ENCODE measurements around the gene GPC1. TPM values are rescaled to one million over a fixed set of nuclear protein-coding genes. Genes with fewer than 3 reads are reported as not detected.
A peak's percentile ranks its signal among the peaks of the same experiment; 100 is the strongest.

GPC1 gene
- total and polyA plus RNA-seq, 11 donors = 131 to 316 (median 193) TPM

DNA sequence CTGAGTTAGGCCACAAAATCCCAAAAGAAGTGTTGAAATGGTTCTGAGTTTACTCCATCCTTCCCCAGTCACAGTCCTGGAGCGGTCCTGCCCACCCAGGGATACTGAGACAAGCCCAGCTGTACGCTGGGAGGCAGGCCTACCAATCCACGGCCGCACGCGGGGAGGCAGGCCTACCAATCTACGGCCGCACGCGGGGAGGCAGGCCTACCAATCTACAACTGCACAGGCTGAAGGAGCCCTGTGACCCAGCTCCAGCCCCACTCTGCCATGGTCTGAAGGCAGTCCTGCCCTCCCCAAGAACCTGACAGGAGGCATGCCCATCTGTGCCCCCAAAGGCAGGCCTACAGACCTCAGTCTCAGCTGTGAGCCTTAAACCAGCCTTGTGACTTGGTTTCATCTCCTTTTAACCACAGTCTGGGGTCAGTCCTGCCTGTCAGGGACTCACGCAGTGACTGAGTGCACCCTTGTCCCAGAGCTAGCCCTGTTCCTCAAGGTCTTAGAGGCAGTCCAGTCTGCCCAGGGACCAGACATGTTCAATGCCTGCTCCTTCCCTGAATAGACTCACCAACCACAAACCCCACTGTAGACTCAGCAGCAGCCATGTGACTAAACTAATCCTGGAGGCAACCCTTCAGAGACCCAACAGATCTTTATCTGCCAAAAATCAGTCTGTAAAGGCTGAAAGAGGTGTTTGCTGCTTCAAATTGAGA lies 36.8 kb downstream of the GPC1 start:
- DNase-seq = peak in 2 of 5 donors; percentile 23 to 37

DNA sequence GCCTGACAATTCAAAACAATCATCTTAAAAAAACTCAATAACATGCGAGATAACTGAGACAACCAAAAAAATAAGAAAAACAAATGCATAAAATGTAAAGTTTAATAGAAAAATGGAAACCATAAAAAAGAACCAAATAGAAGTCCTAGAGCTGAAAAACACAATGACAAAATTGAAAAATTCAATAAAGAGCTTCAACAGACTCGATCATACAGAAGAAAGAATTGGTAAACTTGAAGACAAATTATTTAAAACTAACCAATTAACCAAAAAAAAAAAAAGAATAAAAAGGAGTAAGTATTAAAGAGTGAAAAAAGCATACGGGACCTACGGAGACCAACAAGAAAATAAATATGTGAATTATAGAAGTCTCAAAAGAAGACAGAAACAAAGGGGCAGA lies 37.7 kb downstream of the GPC1 start:
- H3K36me3 ChIP-seq = no peaks in the 10 kb centered on the region
- no peak overlapping the region for H3K27ac ChIP-seq
- WGBS, 4 donors = 95 to 97% (median 96%) methylated on average over 4 of the region's 4 CpGs
- H3K4me3 ChIP-seq = no peak overlapping the region
- peaks cover 0 to 47% (median 21%) of the 10 kb centered on the region in 12 donors for H3K9me3 ChIP-seq
- intact Hi-C loops (cut with DNase I) = no loop called here
- H3K4me1 ChIP-seq = no peaks in the 10 kb centered on the region
- TF ChIP-seq, protein P1, sequence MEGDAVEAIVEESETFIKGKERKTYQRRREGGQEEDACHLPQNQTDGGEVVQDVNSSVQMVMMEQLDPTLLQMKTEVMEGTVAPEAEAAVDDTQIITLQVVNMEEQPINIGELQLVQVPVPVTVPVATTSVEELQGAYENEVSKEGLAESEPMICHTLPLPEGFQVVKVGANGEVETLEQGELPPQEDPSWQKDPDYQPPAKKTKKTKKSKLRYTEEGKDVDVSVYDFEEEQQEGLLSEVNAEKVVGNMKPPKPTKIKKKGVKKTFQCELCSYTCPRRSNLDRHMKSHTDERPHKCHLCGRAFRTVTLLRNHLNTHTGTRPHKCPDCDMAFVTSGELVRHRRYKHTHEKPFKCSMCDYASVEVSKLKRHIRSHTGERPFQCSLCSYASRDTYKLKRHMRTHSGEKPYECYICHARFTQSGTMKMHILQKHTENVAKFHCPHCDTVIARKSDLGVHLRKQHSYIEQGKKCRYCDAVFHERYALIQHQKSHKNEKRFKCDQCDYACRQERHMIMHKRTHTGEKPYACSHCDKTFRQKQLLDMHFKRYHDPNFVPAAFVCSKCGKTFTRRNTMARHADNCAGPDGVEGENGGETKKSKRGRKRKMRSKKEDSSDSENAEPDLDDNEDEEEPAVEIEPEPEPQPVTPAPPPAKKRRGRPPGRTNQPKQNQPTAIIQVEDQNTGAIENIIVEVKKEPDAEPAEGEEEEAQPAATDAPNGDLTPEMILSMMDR (IDR thresholded peaks at IDR 0.05) = no peak
- no peak for TF ChIP-seq POLR2A (IDR thresholded peaks at IDR 0.05)
- ATAC-seq (no peak), DNase-seq (no peak)
- no peaks in the 10 kb centered on the region for H3K27me3 ChIP-seq

More for the DNA sequence above, 36.8 kb downstream of the GPC1 start:
- ATAC-seq = peak in 1 of 4 donors; percentile 2
- Histone ChIP-seq H3K4me3 (no peak overlapping the region), H3K27ac (no peak overlapping the region), H3K36me3 (no peaks in the 10 kb centered on the region), H3K27me3 (no peaks in the 10 kb centered on the region), H3K9me3 (peaks cover 0 to 47% (median 21%) of the 10 kb centered on the region in 12 donors), H3K4me1 (no peaks in the 10 kb centered on the region)
- intact Hi-C loops (cut with DNase I) = no loop called here
- TF ChIP-seq POLR2A (IDR thresholded peaks at IDR 0.05) = no peak
- TF ChIP-seq, protein P1 (IDR thresholded peaks at IDR 0.05) = no peak
- 92 to 97% (median 96%) methylated on average over 11 of the region's 11 CpGs for WGBS, 4 donors

DNA sequence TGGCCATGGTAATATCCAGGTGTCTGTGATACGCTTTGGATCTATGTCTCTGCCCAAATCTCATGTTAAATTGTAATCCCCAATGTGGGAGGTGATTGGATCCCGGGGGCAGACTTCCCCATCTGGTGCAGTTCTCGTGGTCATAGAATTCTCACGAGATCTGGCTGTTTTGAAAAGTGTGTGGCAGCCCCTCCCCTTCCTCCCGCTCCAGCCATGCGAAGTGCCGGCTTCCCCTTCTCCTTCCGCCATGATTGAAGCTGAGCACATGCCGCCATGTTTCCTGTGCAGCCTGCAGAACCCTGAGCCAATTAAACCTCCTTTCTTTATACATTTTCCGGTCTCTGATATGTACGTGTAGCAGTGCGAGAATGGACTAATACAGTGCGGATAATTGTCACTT lies 42.5 kb downstream of the GPC1 start:
- DNase-seq (peak in 1 of 5 donors; percentile 7), ATAC-seq (no peak)
- H3K36me3 ChIP-seq = no peaks in the 10 kb centered on the region
- no peak overlapping the region for H3K4me3 ChIP-seq
- TF ChIP-seq POLR2A (IDR thresholded peaks at IDR 0.05) = no peak
- TF ChIP-seq, protein P1 (IDR thresholded peaks at IDR 0.05) = no peak
- no peaks in the 10 kb centered on the region for H3K27me3 ChIP-seq
- intact Hi-C loops (cut with DNase I) = no loop called here
- 85 to 92% (median 89%) methylated on average over 13 of the region's 13 CpGs for WGBS, 4 donors
- no peak overlapping the region for H3K27ac ChIP-seq
- H3K9me3 ChIP-seq = peaks cover 0 to 36% (median 19%) of the 10 kb centered on the region in 12 donors
- no peaks in the 10 kb centered on the region for H3K4me1 ChIP-seq

DNA sequence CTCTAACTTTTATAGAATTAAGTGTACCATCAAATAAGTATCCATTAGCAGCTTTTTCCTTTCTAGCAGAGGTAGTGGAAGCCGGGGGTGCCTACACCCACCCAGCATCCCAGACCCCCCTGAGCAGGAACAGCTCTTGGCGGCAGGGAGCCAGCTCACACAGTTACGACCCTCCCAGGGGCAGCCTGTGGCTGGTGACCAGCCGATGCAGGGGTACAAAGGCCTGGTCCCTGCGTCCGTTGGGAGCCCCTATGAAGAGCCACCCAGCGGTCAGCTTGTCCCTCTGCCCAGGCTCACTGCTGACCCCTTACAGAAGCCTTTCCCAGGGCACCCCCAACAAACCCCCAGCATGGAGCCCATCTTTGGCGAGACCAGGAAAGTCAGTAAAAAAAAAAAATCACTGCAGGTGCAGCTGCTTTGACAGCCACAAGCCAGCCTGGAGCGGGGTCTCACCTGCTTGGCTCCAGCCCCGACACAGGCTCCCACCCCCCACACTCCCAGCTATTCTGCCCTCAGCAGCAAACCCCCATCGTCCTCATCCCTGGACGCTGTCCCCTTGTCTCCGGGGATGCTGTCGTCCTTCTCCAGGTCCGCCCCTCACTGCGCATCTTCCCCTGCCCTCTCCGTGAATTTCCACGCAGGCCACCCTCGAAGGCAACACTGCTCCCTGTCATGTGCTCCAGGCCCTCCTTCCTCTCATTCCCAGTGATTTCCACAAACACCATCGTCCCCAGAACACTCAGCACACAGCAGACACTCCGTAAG lies 43.1 kb downstream of the GPC1 start:
- Histone ChIP-seq H3K4me3 (no peak overlapping the region), H3K9me3 (peaks cover 0 to 32% (median 15%) of the 10 kb centered on the region in 12 donors), H3K36me3 (no peaks in the 10 kb centered on the region), H3K4me1 (no peaks in the 10 kb centered on the region), H3K27ac (no peak overlapping the region), H3K27me3 (no peaks in the 10 kb centered on the region)
- ATAC-seq (no peak), DNase-seq (peak in 2 of 5 donors; percentile 4 to 57)
- 93 to 96% (median 95%) methylated on average over 17 to 21 of the region's 21 CpGs for WGBS, 4 donors
- intact Hi-C loops (cut with DNase I) = no loop called here
- TF ChIP-seq POLR2A (IDR thresholded peaks at IDR 0.05) = no peak
- TF ChIP-seq, protein P1 (IDR thresholded peaks at IDR 0.05) = no peak

Measured in heart left ventricle (tissue), 16 donors.